ENCODE results near the gene EIF2S3B. TPM values are rescaled to one million over a fixed set of nuclear protein-coding genes. Genes with fewer than 3 reads are reported as not detected.

The EIF2S3B gene
- total RNA-seq, 1 donor: 2.5 TPM

DNA sequence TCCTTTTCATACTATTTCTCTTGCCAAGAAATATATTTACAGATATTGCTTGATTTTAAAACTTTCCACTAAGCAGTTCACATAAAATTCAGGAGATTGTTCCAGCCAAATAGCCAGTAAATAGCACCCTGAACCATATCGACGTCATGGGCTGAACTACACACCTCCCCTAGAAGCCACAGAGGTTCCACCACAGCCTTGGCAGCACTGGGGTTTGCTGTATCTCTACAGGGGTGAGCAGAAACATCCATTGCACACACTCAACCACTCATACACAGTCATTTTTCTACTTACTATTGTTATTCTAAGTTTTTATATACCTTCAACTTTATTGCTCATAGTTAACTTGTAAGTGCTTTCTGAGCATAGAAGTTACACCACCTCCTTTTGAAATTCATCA, 8.1 kb upstream of the EIF2S3B start:
- Histone ChIP-seq H3K4me1 (ENCODE audit: insufficient read depth, low read length) (no peaks in the 10 kb centered on the region), H2AFZ (ENCODE audit: low read length) (no peak overlapping the region), H3K4me2 (ENCODE audit: insufficient read depth, low read length) (no peak overlapping the region), H4K20me1 (ENCODE audit: insufficient read depth, low read length) (no peaks in the 10 kb centered on the region), H3K4me3 (ENCODE audit: insufficient read depth, low read length) (no peak overlapping the region), H3K9me3 (ENCODE audit: low read depth, low read length) (no peaks in the 10 kb centered on the region), H3K27ac (ENCODE audit: low read depth, low read length) (no peak overlapping the region), H3K36me3 (ENCODE audit: insufficient read depth, low read length) (no peaks in the 10 kb centered on the region), H3K27me3 (ENCODE audit: insufficient read depth, low read length) (peaks cover 7% of the 10 kb centered on the region), H3K79me2 (ENCODE audit: insufficient read depth, low read length) (no peaks in the 10 kb centered on the region)
- DNase-seq (ENCODE audit: insufficient read length, low spot score, missing footprints): no peak
- TF ChIP-seq, protein P1, sequence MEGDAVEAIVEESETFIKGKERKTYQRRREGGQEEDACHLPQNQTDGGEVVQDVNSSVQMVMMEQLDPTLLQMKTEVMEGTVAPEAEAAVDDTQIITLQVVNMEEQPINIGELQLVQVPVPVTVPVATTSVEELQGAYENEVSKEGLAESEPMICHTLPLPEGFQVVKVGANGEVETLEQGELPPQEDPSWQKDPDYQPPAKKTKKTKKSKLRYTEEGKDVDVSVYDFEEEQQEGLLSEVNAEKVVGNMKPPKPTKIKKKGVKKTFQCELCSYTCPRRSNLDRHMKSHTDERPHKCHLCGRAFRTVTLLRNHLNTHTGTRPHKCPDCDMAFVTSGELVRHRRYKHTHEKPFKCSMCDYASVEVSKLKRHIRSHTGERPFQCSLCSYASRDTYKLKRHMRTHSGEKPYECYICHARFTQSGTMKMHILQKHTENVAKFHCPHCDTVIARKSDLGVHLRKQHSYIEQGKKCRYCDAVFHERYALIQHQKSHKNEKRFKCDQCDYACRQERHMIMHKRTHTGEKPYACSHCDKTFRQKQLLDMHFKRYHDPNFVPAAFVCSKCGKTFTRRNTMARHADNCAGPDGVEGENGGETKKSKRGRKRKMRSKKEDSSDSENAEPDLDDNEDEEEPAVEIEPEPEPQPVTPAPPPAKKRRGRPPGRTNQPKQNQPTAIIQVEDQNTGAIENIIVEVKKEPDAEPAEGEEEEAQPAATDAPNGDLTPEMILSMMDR (IDR thresholded peaks at IDR 0.05; ENCODE audit: extremely low read depth, low read depth, low read length): no peak

- TF ChIP-seq, protein P1 (IDR thresholded peaks at IDR 0.05; ENCODE audit: extremely low read depth, low read depth, low read length): no peak
- no peaks in the 10 kb centered on the region for H3K36me3 ChIP-seq (ENCODE audit: insufficient read depth, low read length)
- no peaks in the 10 kb centered on the region for H3K9me3 ChIP-seq (ENCODE audit: low read depth, low read length)
- H4K20me1 ChIP-seq (ENCODE audit: insufficient read depth, low read length): no peaks in the 10 kb centered on the region
- no peak overlapping the region for H3K4me2 ChIP-seq (ENCODE audit: insufficient read depth, low read length)
- H3K27ac ChIP-seq (ENCODE audit: low read depth, low read length): no peak overlapping the region
- no peak overlapping the region for H2AFZ ChIP-seq (ENCODE audit: low read length)
- H3K4me1 ChIP-seq (ENCODE audit: insufficient read depth, low read length): no peaks in the 10 kb centered on the region
- no peak for DNase-seq (ENCODE audit: insufficient read length, low spot score, missing footprints)
- H3K79me2 ChIP-seq (ENCODE audit: insufficient read depth, low read length): no peaks in the 10 kb centered on the region
- H3K4me3 ChIP-seq (ENCODE audit: insufficient read depth, low read length): no peak overlapping the region
- H3K27me3 ChIP-seq (ENCODE audit: insufficient read depth, low read length): peaks cover 7% of the 10 kb centered on the region
Measured at GRCh38 chr12:10498042-10498441, 7.6 kb upstream of the EIF2S3B start.

DNA sequence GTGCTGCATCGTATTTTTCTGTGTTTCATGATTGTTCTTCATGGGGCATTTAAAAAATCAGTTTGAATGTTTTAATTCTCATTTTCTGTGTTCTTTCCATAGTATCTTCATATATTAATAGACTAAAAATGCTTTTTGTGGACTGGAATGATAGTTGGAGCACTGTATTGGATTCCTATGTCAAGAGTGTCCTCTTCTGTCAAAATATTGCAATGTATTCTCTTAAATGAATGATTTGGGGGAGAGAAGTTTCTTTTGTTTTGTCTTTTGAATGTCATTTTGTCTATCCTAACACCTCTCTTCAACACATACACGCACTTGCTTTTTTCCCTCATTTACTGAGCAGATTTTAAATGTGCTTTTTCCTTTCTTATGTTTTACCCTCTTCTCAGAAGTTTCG, 4.7 kb upstream of the EIF2S3B start:
- Histone ChIP-seq H3K4me2 (ENCODE audit: insufficient read depth, low read length) (no peak overlapping the region), H2AFZ (ENCODE audit: low read length) (no peak overlapping the region), H3K9me3 (ENCODE audit: low read depth, low read length) (no peaks in the 10 kb centered on the region), H3K79me2 (ENCODE audit: insufficient read depth, low read length) (no peaks in the 10 kb centered on the region), H3K36me3 (ENCODE audit: insufficient read depth, low read length) (no peaks in the 10 kb centered on the region), H3K27me3 (ENCODE audit: insufficient read depth, low read length) (peaks cover 7% of the 10 kb centered on the region), H3K4me3 (ENCODE audit: insufficient read depth, low read length) (no peak overlapping the region), H4K20me1 (ENCODE audit: insufficient read depth, low read length) (no peaks in the 10 kb centered on the region), H3K4me1 (ENCODE audit: insufficient read depth, low read length) (no peaks in the 10 kb centered on the region), H3K27ac (ENCODE audit: low read depth, low read length) (no peak overlapping the region)
- TF ChIP-seq, protein P1 (IDR thresholded peaks at IDR 0.05; ENCODE audit: extremely low read depth, low read depth, low read length): peak; percentile 44
- DNase-seq (ENCODE audit: insufficient read length, low spot score, missing footprints): no peak

GRCh38 chr12:10503460-10503859, 2.2 kb upstream of the EIF2S3B start:
- Histone ChIP-seq H3K9me3 (ENCODE audit: low read depth, low read length) (no peaks in the 10 kb centered on the region), H3K4me2 (ENCODE audit: insufficient read depth, low read length) (no peak overlapping the region), H3K4me3 (ENCODE audit: insufficient read depth, low read length) (no peak overlapping the region), H2AFZ (ENCODE audit: low read length) (no peak overlapping the region), H3K79me2 (ENCODE audit: insufficient read depth, low read length) (no peaks in the 10 kb centered on the region), H4K20me1 (ENCODE audit: insufficient read depth, low read length) (no peaks in the 10 kb centered on the region), H3K36me3 (ENCODE audit: insufficient read depth, low read length) (no peaks in the 10 kb centered on the region), H3K27ac (ENCODE audit: low read depth, low read length) (no peak overlapping the region), H3K4me1 (ENCODE audit: insufficient read depth, low read length) (no peaks in the 10 kb centered on the region), H3K27me3 (ENCODE audit: insufficient read depth, low read length) (no peaks in the 10 kb centered on the region)
- TF ChIP-seq, protein P1 (IDR thresholded peaks at IDR 0.05; ENCODE audit: extremely low read depth, low read depth, low read length): no peak
- DNase-seq (ENCODE audit: insufficient read length, low spot score, missing footprints): no peak
